ENCODE data around the gene CDK17. TPM values are rescaled to one million over a fixed set of nuclear protein-coding genes. Genes with fewer than 3 reads are reported as not detected.

Gene CDK17
- polyA plus RNA-seq, 1 donor = 35.2 TPM

- Histone ChIP-seq H3K27me3 (ENCODE audit: control insufficient read depth, insufficient read depth, low read length) (no peaks in the 10 kb centered on the region), H3K9me3 (ENCODE audit: control insufficient read depth, low read depth, low read length) (no peaks in the 10 kb centered on the region), H3K27ac (ENCODE audit: low read length) (no peak overlapping the region), H3K4me1 (ENCODE audit: control insufficient read depth, insufficient read depth, low read length) (peaks cover 4% of the 10 kb centered on the region), H3K4me3 (ENCODE audit: low read length) (no peak overlapping the region), H3K36me3 (ENCODE audit: control insufficient read depth, insufficient read depth, low read length) (peaks cover 6% of the 10 kb centered on the region)
- DNase-seq = no peak
Measured at GRCh38 chr12:96303653-96304052, 96.6 kb downstream of the CDK17 start.

DNA sequence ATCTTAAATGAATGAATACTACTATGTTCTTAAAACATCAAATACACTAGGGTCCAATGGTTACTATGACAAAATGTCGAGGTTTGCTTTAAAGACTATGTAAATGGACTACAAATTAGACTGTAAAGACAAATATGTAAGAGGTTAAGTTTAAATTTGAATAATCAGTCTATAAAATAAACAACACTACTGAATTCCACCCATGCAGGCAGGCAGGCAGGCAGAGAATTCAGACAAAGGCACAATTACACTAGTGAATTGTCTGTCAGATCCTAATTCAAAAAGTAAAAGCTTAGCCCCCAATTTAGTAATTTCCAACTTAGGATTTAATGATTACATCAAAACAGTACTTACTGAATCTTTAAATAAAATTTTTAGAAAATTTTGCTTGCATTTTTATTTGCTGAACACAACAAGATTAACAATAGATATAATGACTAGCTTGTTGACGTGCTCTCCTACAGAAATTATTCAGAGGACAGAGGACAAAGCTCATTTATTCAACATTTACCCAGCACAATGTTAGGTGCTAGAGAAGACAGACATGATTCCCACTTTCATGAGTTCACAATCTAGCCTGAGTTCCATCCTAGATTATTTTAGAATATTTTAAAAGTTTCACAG, 97.4 kb downstream of the CDK17 start:
- no peaks in the 10 kb centered on the region for H3K9me3 ChIP-seq (ENCODE audit: control insufficient read depth, low read depth, low read length)
- H3K36me3 ChIP-seq (ENCODE audit: control insufficient read depth, insufficient read depth, low read length) = peaks cover 7% of the 10 kb centered on the region
- H3K4me3 ChIP-seq (ENCODE audit: low read length) = no peak overlapping the region
- no peak overlapping the region for H3K27ac ChIP-seq (ENCODE audit: low read length)
- 17% methylated on average over 1 of the region's 2 CpGs for WGBS (ENCODE audit: insufficient coverage, low lambda C conversion rate)
- H3K4me1 ChIP-seq (ENCODE audit: control insufficient read depth, insufficient read depth, low read length) = peaks cover 4% of the 10 kb centered on the region
- no peak for DNase-seq
- no peaks in the 10 kb centered on the region for H3K27me3 ChIP-seq (ENCODE audit: control insufficient read depth, insufficient read depth, low read length)

- Histone ChIP-seq H3K27me3 (ENCODE audit: control insufficient read depth, insufficient read depth, low read length) (no peaks in the 10 kb centered on the region), H3K9me3 (ENCODE audit: control insufficient read depth, low read depth, low read length) (no peaks in the 10 kb centered on the region), H3K36me3 (ENCODE audit: control insufficient read depth, insufficient read depth, low read length) (peaks cover 11% of the 10 kb centered on the region), H3K4me1 (ENCODE audit: control insufficient read depth, insufficient read depth, low read length) (peaks cover 4% of the 10 kb centered on the region), H3K4me3 (ENCODE audit: low read length) (no peak overlapping the region), H3K27ac (ENCODE audit: low read length) (no peak overlapping the region)
- no peak for DNase-seq
- 100% methylated on average over 3 of the region's 4 CpGs for WGBS (ENCODE audit: insufficient coverage, low lambda C conversion rate)
Measured at GRCh38 chr12:96301732-96302131, 98.5 kb downstream of the CDK17 start.

GRCh38 chr12:96300064-96300463, 100.2 kb downstream of the CDK17 start:
- no peaks in the 10 kb centered on the region for H3K9me3 ChIP-seq (ENCODE audit: control insufficient read depth, low read depth, low read length)
- no peak overlapping the region for H3K4me3 ChIP-seq (ENCODE audit: low read length)
- H3K36me3 ChIP-seq (ENCODE audit: control insufficient read depth, insufficient read depth, low read length) = peaks cover 10% of the 10 kb centered on the region
- peaks cover 4% of the 10 kb centered on the region for H3K4me1 ChIP-seq (ENCODE audit: control insufficient read depth, insufficient read depth, low read length)
- WGBS (ENCODE audit: insufficient coverage, low lambda C conversion rate) = 77% methylated on average over 2 of the region's 5 CpGs
- no peaks in the 10 kb centered on the region for H3K27me3 ChIP-seq (ENCODE audit: control insufficient read depth, insufficient read depth, low read length)
- H3K27ac ChIP-seq (ENCODE audit: low read length) = no peak overlapping the region
- no peak for DNase-seq

- DNase-seq = no peak
- 100% methylated on average over 1 of the region's 4 CpGs for whole genome bisulfite sequencing (ENCODE audit: insufficient coverage, low lambda C conversion rate)
- H3K27me3 ChIP-seq (ENCODE audit: control insufficient read depth, insufficient read depth, low read length) = no peaks in the 10 kb centered on the region
- no peaks in the 10 kb centered on the region for H3K4me1 ChIP-seq (ENCODE audit: control insufficient read depth, insufficient read depth, low read length)
- no peaks in the 10 kb centered on the region for H3K9me3 ChIP-seq (ENCODE audit: control insufficient read depth, low read depth, low read length)
- no peak overlapping the region for H3K4me3 ChIP-seq (ENCODE audit: low read length)
- peaks cover 13% of the 10 kb centered on the region for H3K36me3 ChIP-seq (ENCODE audit: control insufficient read depth, insufficient read depth, low read length)
- no peak overlapping the region for H3K27ac ChIP-seq (ENCODE audit: low read length)
Measured at GRCh38 chr12:96297504-96297903, 102.7 kb downstream of the CDK17 start.

DNA sequence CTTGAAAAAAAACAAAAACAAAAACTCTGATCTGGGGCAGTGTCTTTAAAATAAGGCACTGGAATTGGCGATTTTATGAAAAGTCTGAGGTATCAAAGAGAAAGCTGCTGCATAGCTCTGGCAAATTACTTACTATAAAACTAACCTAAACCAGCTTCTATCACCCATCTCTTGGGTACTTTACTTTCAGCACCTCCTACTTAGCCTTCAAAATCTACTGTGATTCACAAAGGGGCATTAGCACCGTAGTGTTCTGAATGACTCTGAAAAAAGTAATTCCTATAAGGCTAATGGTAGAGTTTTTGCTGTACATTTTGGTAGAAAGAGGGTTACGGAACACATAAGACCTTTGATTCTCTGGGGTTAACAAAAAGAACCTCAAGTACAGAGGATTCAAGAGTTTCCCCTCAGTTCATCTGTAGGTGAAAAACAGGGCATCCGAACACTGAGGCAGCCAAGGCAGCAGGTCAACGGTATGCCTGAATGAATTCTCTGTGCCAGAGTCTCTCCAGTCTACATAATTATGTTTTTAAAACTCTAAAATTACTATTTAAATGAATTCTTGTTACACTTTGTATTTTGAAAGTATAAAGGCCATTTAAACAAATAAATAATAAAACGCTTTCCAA, 104.6 kb downstream of the CDK17 start:
- Histone ChIP-seq H3K9me3 (ENCODE audit: control insufficient read depth, low read depth, low read length) (no peaks in the 10 kb centered on the region), H3K27me3 (ENCODE audit: control insufficient read depth, insufficient read depth, low read length) (no peaks in the 10 kb centered on the region), H3K4me3 (ENCODE audit: low read length) (no peak overlapping the region), H3K4me1 (ENCODE audit: control insufficient read depth, insufficient read depth, low read length) (no peaks in the 10 kb centered on the region), H3K27ac (ENCODE audit: low read length) (no peak overlapping the region), H3K36me3 (ENCODE audit: control insufficient read depth, insufficient read depth, low read length) (peaks cover 15% of the 10 kb centered on the region)
- WGBS (ENCODE audit: insufficient coverage, low lambda C conversion rate) = 93% methylated on average over 3 of the region's 6 CpGs
- no peak for DNase-seq

DNA sequence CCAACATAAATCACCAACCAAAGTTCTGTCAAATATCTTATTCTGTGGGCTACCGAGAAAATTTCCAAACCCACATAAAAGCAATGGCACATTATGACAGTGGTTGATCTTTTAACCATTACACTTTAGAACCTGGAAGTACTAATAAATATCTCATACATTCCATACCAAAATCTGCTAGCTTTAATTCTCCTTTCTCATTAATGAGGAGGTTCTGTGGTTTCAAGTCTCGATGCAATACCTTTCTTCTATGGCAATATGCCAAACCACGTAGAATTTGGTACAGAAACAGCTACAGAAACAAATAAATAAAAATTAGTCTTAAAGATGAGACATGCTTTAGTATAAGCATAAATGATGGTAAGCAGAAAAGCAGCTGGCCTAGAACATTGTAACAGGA, 105.4 kb downstream of the CDK17 start:
- peaks cover 14% of the 10 kb centered on the region for H3K36me3 ChIP-seq (ENCODE audit: control insufficient read depth, insufficient read depth, low read length)
- H3K4me3 ChIP-seq (ENCODE audit: low read length) = no peak overlapping the region
- DNase-seq = no peak
- no peaks in the 10 kb centered on the region for H3K4me1 ChIP-seq (ENCODE audit: control insufficient read depth, insufficient read depth, low read length)
- H3K27me3 ChIP-seq (ENCODE audit: control insufficient read depth, insufficient read depth, low read length) = no peaks in the 10 kb centered on the region
- no peaks in the 10 kb centered on the region for H3K9me3 ChIP-seq (ENCODE audit: control insufficient read depth, low read depth, low read length)
- no peak overlapping the region for H3K27ac ChIP-seq (ENCODE audit: low read length)
- WGBS (ENCODE audit: insufficient coverage, low lambda C conversion rate) = 100% methylated on average over 2 of the region's 3 CpGs

DNA sequence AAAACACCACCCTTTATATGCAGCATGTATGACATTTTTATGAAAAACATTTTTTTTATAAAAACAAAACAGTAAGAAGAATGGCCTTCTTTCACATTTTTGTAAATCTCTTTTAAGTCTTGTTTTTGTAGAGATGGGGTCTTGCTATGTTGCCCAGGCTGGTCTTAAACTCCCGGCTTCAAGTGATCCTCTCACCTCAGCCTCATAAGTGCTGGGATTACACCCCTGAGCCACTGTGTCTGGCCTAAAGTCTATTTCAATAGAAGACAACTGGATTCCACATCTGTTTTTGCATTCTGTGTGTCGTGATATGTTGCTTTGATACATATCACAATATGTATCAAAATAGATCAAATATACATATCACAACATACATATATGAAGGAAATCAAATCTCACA, 107.1 kb downstream of the CDK17 start:
- H3K27ac ChIP-seq (ENCODE audit: low read length) = no peak overlapping the region
- no peak for DNase-seq
- H3K4me1 ChIP-seq (ENCODE audit: control insufficient read depth, insufficient read depth, low read length) = no peaks in the 10 kb centered on the region
- WGBS (ENCODE audit: insufficient coverage, low lambda C conversion rate) = no CpG with 5 or more reads among the region's 2 CpGs
- no peak overlapping the region for H3K4me3 ChIP-seq (ENCODE audit: low read length)
- peaks cover 21% of the 10 kb centered on the region for H3K36me3 ChIP-seq (ENCODE audit: control insufficient read depth, insufficient read depth, low read length)
- no peaks in the 10 kb centered on the region for H3K9me3 ChIP-seq (ENCODE audit: control insufficient read depth, low read depth, low read length)
- H3K27me3 ChIP-seq (ENCODE audit: control insufficient read depth, insufficient read depth, low read length) = no peaks in the 10 kb centered on the region

DNA sequence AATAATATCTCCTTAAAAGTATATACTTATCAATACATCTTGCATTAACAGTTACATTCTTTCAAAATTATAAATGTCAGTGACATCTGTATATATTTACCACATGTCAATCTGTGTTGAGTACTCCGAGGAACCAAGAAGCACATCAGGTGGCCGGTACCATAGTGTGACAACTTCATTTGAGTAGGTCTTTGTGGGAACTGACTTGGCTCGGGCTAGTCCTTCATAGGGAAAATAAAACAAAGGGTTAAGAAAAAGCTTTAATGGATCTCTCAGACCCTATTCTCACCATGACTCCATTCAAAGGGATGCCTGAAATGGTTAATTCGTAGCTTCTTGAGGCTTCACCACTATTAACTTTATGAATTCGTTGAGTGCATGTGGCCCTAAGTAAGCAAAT, 111.2 kb downstream of the CDK17 start:
- Histone ChIP-seq H3K36me3 (ENCODE audit: control insufficient read depth, insufficient read depth, low read length) (peaks cover 29% of the 10 kb centered on the region), H3K9me3 (ENCODE audit: control insufficient read depth, low read depth, low read length) (no peaks in the 10 kb centered on the region), H3K27me3 (ENCODE audit: control insufficient read depth, insufficient read depth, low read length) (no peaks in the 10 kb centered on the region), H3K4me1 (ENCODE audit: control insufficient read depth, insufficient read depth, low read length) (no peaks in the 10 kb centered on the region), H3K4me3 (ENCODE audit: low read length) (no peak overlapping the region), H3K27ac (ENCODE audit: low read length) (no peak overlapping the region)
- DNase-seq = no peak
- WGBS (ENCODE audit: insufficient coverage, low lambda C conversion rate) = no CpG with 5 or more reads among the region's 5 CpGs

GRCh38 chr12:96285158-96285557, 115.1 kb downstream of the CDK17 start:
- peaks cover 48% of the 10 kb centered on the region for H3K36me3 ChIP-seq (ENCODE audit: control insufficient read depth, insufficient read depth, low read length)
- H3K27ac ChIP-seq (ENCODE audit: low read length) = no peak overlapping the region
- no peak overlapping the region for H3K4me3 ChIP-seq (ENCODE audit: low read length)
- no peaks in the 10 kb centered on the region for H3K9me3 ChIP-seq (ENCODE audit: control insufficient read depth, low read depth, low read length)
- no peak for DNase-seq
- H3K27me3 ChIP-seq (ENCODE audit: control insufficient read depth, insufficient read depth, low read length) = no peaks in the 10 kb centered on the region
- no peaks in the 10 kb centered on the region for H3K4me1 ChIP-seq (ENCODE audit: control insufficient read depth, insufficient read depth, low read length)

- Histone ChIP-seq H3K27ac (ENCODE audit: low read length) (no peak overlapping the region), H3K4me3 (ENCODE audit: low read length) (no peak overlapping the region), H3K27me3 (ENCODE audit: control insufficient read depth, insufficient read depth, low read length) (no peaks in the 10 kb centered on the region), H3K36me3 (ENCODE audit: control insufficient read depth, insufficient read depth, low read length) (peaks cover 30% of the 10 kb centered on the region), H3K9me3 (ENCODE audit: control insufficient read depth, low read depth, low read length) (no peaks in the 10 kb centered on the region), H3K4me1 (ENCODE audit: control insufficient read depth, insufficient read depth, low read length) (no peaks in the 10 kb centered on the region)
- DNase-seq = no peak
Measured at GRCh38 chr12:96274331-96274730, 125.9 kb downstream of the CDK17 start.
